Liver (tissue), 9 donors: Measurements from ENCODE around the gene DISC1. TPM values are rescaled to one million over a fixed set of nuclear protein-coding genes. Genes with fewer than 3 reads are reported as not detected.

ENCODE experiments used
- DNase-seq: peaks from one replicate; pipeline ENCODE4 v3.0.0-alpha.2; 2017; ENCODE audit warnings: low spot score
- H3K27ac ChIP-seq, 2 donors: one replicate each; pipeline ENCODE4 v1.7.0; 2013; ENCODE audit warnings: inconsistent platforms in 2 of 2, low read length in 2 of 2, control low read depth in 1 of 2, low read depth in 1 of 2, mild to moderate bottlenecking in 1 of 2
- H3K27me3 ChIP-seq, 4 donors: one replicate each; pipeline versions ENCODE4 v1.6.1 to v1.7.0; 2013; ENCODE audit warnings: low read length in 3 of 4, inconsistent platforms in 1 of 4, mild to moderate bottlenecking in 1 of 4, moderate library complexity in 1 of 4; ENCODE audit not compliant: control insufficient read depth in 4 of 4, insufficient read depth in 4 of 4
- H3K36me3 ChIP-seq, 4 donors: one replicate each; pipeline versions ENCODE4 v1.6.1 to v1.7.0; 2013; ENCODE audit warnings: low read length in 3 of 4, mild to moderate bottlenecking in 3 of 4, low read depth in 1 of 4, moderate library complexity in 1 of 4; ENCODE audit not compliant: control insufficient read depth in 4 of 4, insufficient read depth in 3 of 4
- H3K4me1 ChIP-seq, 4 donors: one replicate each; pipeline versions ENCODE4 v1.6.1 to v1.7.0; 2013; ENCODE audit warnings: low read length in 3 of 4, mild to moderate bottlenecking in 3 of 4, moderate library complexity in 1 of 4; ENCODE audit not compliant: control insufficient read depth in 4 of 4, insufficient read depth in 4 of 4
- H3K4me3 ChIP-seq, 3 donors: one replicate each; pipeline versions ENCODE4 v1.6.1 to v1.7.0; 2013; ENCODE audit warnings: low read length in 3 of 3, control low read depth in 1 of 3, low read depth in 1 of 3, mild to moderate bottlenecking in 1 of 3
- H3K9ac ChIP-seq, 2 donors: one replicate each; pipeline ENCODE4 v1.7.0; 2013; ENCODE audit warnings: low read length in 2 of 2, mild to moderate bottlenecking in 2 of 2, moderate library complexity in 2 of 2, control low read depth in 1 of 2, low read depth in 1 of 2
- H3K9me3 ChIP-seq, 4 donors: one replicate each; pipeline versions ENCODE4 v1.6.1 to v1.7.0; 2013; ENCODE audit warnings: low read length in 3 of 4; ENCODE audit not compliant: control insufficient read depth in 4 of 4
- ATF3 ChIP-seq: IDR thresholded peaks from 2 replicates; pipeline ENCODE4 v1.6.1; 2016; ENCODE audit warnings: antibody characterized with exemption
- FOXA1 ChIP-seq: IDR thresholded peaks from 2 replicates; pipeline ENCODE4 v1.6.1; 2016; ENCODE audit warnings: antibody characterized with exemption
- FOXA2 ChIP-seq: IDR thresholded peaks from 2 replicates; pipeline ENCODE4 v1.6.1; 2016; ENCODE audit warnings: antibody characterized with exemption
- GABPA ChIP-seq, 2 donors: IDR thresholded peaks in 1 of 2; conservative IDR thresholded peaks in 1 of 2; 2 replicates each; pipeline ENCODE4 v1.6.1; 2016; ENCODE audit warnings: antibody characterized with exemption in 2 of 2, mild to moderate bottlenecking in 1 of 2, moderate library complexity in 1 of 2
- HNF4A ChIP-seq, 2 donors: conservative IDR thresholded peaks; 2 replicates each; pipeline ENCODE4 v1.6.1; 2016; ENCODE audit warnings: antibody characterized with exemption in 2 of 2, mild to moderate bottlenecking in 2 of 2
- HNF4G ChIP-seq: IDR thresholded peaks from 2 replicates; pipeline ENCODE4 v1.6.1; 2016; ENCODE audit warnings: antibody characterized with exemption
- JUND ChIP-seq, 2 donors: IDR thresholded peaks; 2 replicates each; pipeline ENCODE4 v1.6.1; 2016; ENCODE audit warnings: antibody characterized with exemption in 2 of 2
- RAD21 ChIP-seq, 2 donors: IDR thresholded peaks; 2 replicates each; pipeline ENCODE4 v1.6.1; 2016; ENCODE audit warnings: antibody characterized with exemption in 2 of 2, mild to moderate bottlenecking in 2 of 2
- RXRA ChIP-seq, 2 donors: IDR thresholded peaks; 2 replicates each; pipeline ENCODE4 v1.6.1; 2017 to 2018; ENCODE audit warnings: antibody characterized with exemption in 2 of 2, mild to moderate bottlenecking in 1 of 2
- SP1 ChIP-seq: IDR thresholded peaks from 2 replicates; pipeline ENCODE4 v1.6.1; 2018; ENCODE audit warnings: antibody characterized with exemption, mild to moderate bottlenecking
- TAF1 ChIP-seq: conservative IDR thresholded peaks from 2 replicates; pipeline ENCODE4 v1.6.1; 2016; ENCODE audit warnings: antibody characterized with exemption, mild to moderate bottlenecking
- YY1 ChIP-seq: IDR thresholded peaks from 2 replicates; pipeline ENCODE4 v1.6.1; 2016; ENCODE audit warnings: antibody characterized with exemption, mild to moderate bottlenecking
- ZBTB33 ChIP-seq: IDR thresholded peaks from 2 replicates; pipeline ENCODE4 v1.6.1; 2016; ENCODE audit warnings: antibody characterized with exemption
- WGBS: extraction: QIAGEN DNeasy Blood & Tissue Kit; methylation state at CpG from one replicate; pipeline ENCODE4 v1.1.7; 2013; 5-methylcytosine and 5-hydroxymethylcytosine counted together
- polyA plus RNA-seq, 2 donors: library from polyadenylated mRNA; stranded (reverse) in 1 of 2; unstranded in 1 of 2; fragments of 200-250 nt in 1 of 2; fragments of >200 nt in 1 of 2; fragmentation: Nextera tagmentation in 1 of 2; extraction: Ambion mirVana in 1 of 2; gene quantifications; one replicate each; pipeline versions ENCODE4 v1.2.1 to v1.2.3, GENCODE V29; 2013 to 2015
- total RNA-seq, 2 donors: library from RNA; depleted of rRNA; stranded (reverse); fragments of >200 nt; gene quantifications; one replicate each; pipeline ENCODE4 v1.2.3, GENCODE V29; 2014
- TF ChIP-seq, protein P1 (sequence below): IDR thresholded peaks from 2 replicates; pipeline ENCODE4 v1.6.1; 2016; ENCODE audit warnings: antibody characterized with exemption, mild to moderate bottlenecking
- TF ChIP-seq, protein P2 (sequence below): fragments of 150-350 bp; IDR thresholded peaks from 2 replicates; pipeline ENCODE4 v1.5.1; 2017; ENCODE audit warnings: improper control_type of control experiment, low read depth, low read length; ENCODE audit not compliant: missing input control
- TF ChIP-seq, protein P3 (sequence below): IDR thresholded peaks from 2 replicates; pipeline ENCODE4 v1.6.1; 2016; ENCODE audit warnings: antibody characterized with exemption
- donor health status: healthy.
- donor health status: healthy.
- donor health status: healthy.
- donor health status: healthy.
- donor health status: healthy.

The DISC1 gene
- total and polyA plus RNA-seq, 4 donors = 0.45 to 6.3 (median 2.3) TPM

DNA sequence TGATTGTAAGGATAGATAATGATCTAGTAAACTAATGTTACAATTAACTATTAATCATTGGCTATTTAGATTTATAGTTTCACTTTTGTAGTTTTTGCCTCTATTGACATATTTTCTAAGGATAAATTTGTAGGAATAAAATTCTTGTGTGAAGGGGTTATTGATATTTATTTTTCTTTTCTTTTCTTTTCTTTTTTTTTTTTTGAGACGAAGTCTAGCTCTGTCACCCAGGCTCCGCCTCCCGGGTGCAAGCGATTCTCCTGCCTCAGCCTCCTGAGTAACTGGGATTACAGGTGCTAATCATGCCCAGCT lies 24.0 kb upstream of the DISC1 start (continued):
- TF ChIP-seq, protein P1, sequence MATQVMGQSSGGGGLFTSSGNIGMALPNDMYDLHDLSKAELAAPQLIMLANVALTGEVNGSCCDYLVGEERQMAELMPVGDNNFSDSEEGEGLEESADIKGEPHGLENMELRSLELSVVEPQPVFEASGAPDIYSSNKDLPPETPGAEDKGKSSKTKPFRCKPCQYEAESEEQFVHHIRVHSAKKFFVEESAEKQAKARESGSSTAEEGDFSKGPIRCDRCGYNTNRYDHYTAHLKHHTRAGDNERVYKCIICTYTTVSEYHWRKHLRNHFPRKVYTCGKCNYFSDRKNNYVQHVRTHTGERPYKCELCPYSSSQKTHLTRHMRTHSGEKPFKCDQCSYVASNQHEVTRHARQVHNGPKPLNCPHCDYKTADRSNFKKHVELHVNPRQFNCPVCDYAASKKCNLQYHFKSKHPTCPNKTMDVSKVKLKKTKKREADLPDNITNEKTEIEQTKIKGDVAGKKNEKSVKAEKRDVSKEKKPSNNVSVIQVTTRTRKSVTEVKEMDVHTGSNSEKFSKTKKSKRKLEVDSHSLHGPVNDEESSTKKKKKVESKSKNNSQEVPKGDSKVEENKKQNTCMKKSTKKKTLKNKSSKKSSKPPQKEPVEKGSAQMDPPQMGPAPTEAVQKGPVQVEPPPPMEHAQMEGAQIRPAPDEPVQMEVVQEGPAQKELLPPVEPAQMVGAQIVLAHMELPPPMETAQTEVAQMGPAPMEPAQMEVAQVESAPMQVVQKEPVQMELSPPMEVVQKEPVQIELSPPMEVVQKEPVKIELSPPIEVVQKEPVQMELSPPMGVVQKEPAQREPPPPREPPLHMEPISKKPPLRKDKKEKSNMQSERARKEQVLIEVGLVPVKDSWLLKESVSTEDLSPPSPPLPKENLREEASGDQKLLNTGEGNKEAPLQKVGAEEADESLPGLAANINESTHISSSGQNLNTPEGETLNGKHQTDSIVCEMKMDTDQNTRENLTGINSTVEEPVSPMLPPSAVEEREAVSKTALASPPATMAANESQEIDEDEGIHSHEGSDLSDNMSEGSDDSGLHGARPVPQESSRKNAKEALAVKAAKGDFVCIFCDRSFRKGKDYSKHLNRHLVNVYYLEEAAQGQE = no peak
- no peak for TF ChIP-seq ATF3

GRCh38 chr1:231603598-231604275 lies 22.9 kb upstream of the DISC1 start:
- TF ChIP-seq, protein P1 = no peak
- TF ChIP-seq, protein P2, sequence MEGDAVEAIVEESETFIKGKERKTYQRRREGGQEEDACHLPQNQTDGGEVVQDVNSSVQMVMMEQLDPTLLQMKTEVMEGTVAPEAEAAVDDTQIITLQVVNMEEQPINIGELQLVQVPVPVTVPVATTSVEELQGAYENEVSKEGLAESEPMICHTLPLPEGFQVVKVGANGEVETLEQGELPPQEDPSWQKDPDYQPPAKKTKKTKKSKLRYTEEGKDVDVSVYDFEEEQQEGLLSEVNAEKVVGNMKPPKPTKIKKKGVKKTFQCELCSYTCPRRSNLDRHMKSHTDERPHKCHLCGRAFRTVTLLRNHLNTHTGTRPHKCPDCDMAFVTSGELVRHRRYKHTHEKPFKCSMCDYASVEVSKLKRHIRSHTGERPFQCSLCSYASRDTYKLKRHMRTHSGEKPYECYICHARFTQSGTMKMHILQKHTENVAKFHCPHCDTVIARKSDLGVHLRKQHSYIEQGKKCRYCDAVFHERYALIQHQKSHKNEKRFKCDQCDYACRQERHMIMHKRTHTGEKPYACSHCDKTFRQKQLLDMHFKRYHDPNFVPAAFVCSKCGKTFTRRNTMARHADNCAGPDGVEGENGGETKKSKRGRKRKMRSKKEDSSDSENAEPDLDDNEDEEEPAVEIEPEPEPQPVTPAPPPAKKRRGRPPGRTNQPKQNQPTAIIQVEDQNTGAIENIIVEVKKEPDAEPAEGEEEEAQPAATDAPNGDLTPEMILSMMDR = peak; percentile 83
- TF ChIP-seq FOXA1 (no peak), ZBTB33 (no peak), YY1 (peak; percentile 23), HNF4A (conservative IDR thresholded peaks at IDR 0.05) (no peak), HNF4G (no peak), TAF1 (no peak), ATF3 (no peak), GABPA (IDR thresholded peaks at IDR 0.05 in 1 of 2, conservative IDR thresholded peaks at IDR 0.05 in 1 of 2) (no peak), RAD21 (IDR thresholded peaks at IDR 0.05) (peak; percentile 86 to 89), JUND (IDR thresholded peaks at IDR 0.05) (no peak), RXRA (IDR thresholded peaks at IDR 0.05) (no peak), SP1 (no peak), FOXA2 (no peak)
- TF ChIP-seq, protein P3, sequence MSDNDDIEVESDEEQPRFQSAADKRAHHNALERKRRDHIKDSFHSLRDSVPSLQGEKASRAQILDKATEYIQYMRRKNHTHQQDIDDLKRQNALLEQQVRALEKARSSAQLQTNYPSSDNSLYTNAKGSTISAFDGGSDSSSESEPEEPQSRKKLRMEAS = no peak
- H3K36me3 ChIP-seq = no peaks in the 10 kb centered on the region
- H3K27ac ChIP-seq = no peak overlapping the region
- no peaks in the 10 kb centered on the region for H3K27me3 ChIP-seq
- peak overlapping the region; percentile 28 to 64 for H3K9ac ChIP-seq
- 21% methylated on average over 8 of the region's 8 CpGs for WGBS
- peak overlapping the region; percentile 53 to 82 (median 57) for H3K4me3 ChIP-seq
- H3K4me1 ChIP-seq = peaks cover 0 to 5% (median under 1%) of the 10 kb centered on the region in 4 donors
- no peak for DNase-seq
- H3K9me3 ChIP-seq = no peaks in the 10 kb centered on the region
